ENCODE measurements around the gene HSDL1.

HSDL1 gene

GRCh38 chr16:84144859-84145639 is at the start of gene HSDL1, which contains the start of gene DNAAF1:
Gene HSDL1 (minus strand): TSS chr16:84145177. CDS start chr16:84131321, 13,856 bp downstream.
Gene DNAAF1 (plus strand): TSS chr16:84145308. CDS start chr16:84145441, 133 bp downstream.
- Mint-ChIP-seq H3K36me3 (ENCODE audit: low read depth) (peaks cover 9% of the 10 kb centered on the region), H3K9me3 (no peaks in the 10 kb centered on the region), H3K27ac (peak within 1 kb of the TSS; percentile 84), H3K4me1 (ENCODE audit: low read depth) (peaks cover 6% of the 10 kb centered on the region), H3K27me3 (peaks cover 24% of the 10 kb centered on the region), H3K4me3 (peak within 1 kb of the TSS; percentile 88)
- intact Hi-C loops (cut with micrococcal nuclease) = loop anchor here (2.0 kb wide), 2 partner anchors 28 to 42 kb away; partner anchors contain the start of genes MBTPS1 and TAF1C

- intact Hi-C loops (cut with micrococcal nuclease) = no loop called here
- H3K4me1 Mint-ChIP-seq (ENCODE audit: low read depth) = peaks cover 10% of the 10 kb centered on the region
These were observed 49.0 kb upstream of the HSDL1 start for GRCh38 chr16:84194018-84194417.

GRCh38 chr16:84193480-84193879 is 48.5 kb upstream of the HSDL1 start:
- H3K9me3 Mint-ChIP-seq = no peaks in the 10 kb centered on the region
- H3K36me3 Mint-ChIP-seq (ENCODE audit: low read depth) = no peaks in the 10 kb centered on the region
- no peak overlapping the region for H3K4me3 Mint-ChIP-seq
- intact Hi-C loops (cut with micrococcal nuclease) = no loop called here
- peaks cover 15% of the 10 kb centered on the region for H3K27me3 Mint-ChIP-seq
- peaks cover 8% of the 10 kb centered on the region for H3K4me1 Mint-ChIP-seq (ENCODE audit: low read depth)
- H3K27ac Mint-ChIP-seq = no peak overlapping the region

More at GRCh38 chr16:84194018-84194417, 49.0 kb upstream of the HSDL1 start:
- Mint-ChIP-seq H3K36me3 (ENCODE audit: low read depth) (no peaks in the 10 kb centered on the region), H3K4me3 (no peak overlapping the region), H3K9me3 (no peaks in the 10 kb centered on the region), H3K27me3 (peaks cover 15% of the 10 kb centered on the region), H3K27ac (no peak overlapping the region)

- no peak overlapping the region for H3K4me3 Mint-ChIP-seq
- H3K36me3 Mint-ChIP-seq (ENCODE audit: low read depth) = peaks cover 5% of the 10 kb centered on the region
- H3K27ac Mint-ChIP-seq = no peak overlapping the region
- peaks cover 12% of the 10 kb centered on the region for H3K4me1 Mint-ChIP-seq (ENCODE audit: low read depth)
- intact Hi-C loops (cut with micrococcal nuclease) = no loop called here
- H3K27me3 Mint-ChIP-seq = peaks cover 15% of the 10 kb centered on the region
- no peaks in the 10 kb centered on the region for H3K9me3 Mint-ChIP-seq
These were observed 46.5 kb upstream of the HSDL1 start for GRCh38 chr16:84191466-84191865.

GRCh38 chr16:84190731-84191388 is 45.9 kb upstream of the HSDL1 start, which contains the start of gene ADAD2:
Gene ADAD2 (plus strand): TSS chr16:84191157. CDS start chr16:84191231, 74 bp downstream.
- no peaks in the 10 kb centered on the region for H3K9me3 Mint-ChIP-seq
- peaks cover 17% of the 10 kb centered on the region for H3K4me1 Mint-ChIP-seq (ENCODE audit: low read depth)
- H3K4me3 Mint-ChIP-seq = no peak within 1 kb of the TSS
- no peak within 1 kb of the TSS for H3K27ac Mint-ChIP-seq
- H3K27me3 Mint-ChIP-seq = peaks cover 14% of the 10 kb centered on the region
- peaks cover 6% of the 10 kb centered on the region for H3K36me3 Mint-ChIP-seq (ENCODE audit: low read depth)
- intact Hi-C loops (cut with micrococcal nuclease) = no loop called here

- Mint-ChIP-seq H3K4me3 (peak within 1 kb of the TSS; percentile 95), H3K36me3 (ENCODE audit: low read depth) (peaks cover 42% of the 10 kb centered on the region), H3K27me3 (no peaks in the 10 kb centered on the region), H3K4me1 (ENCODE audit: low read depth) (peaks cover 25% of the 10 kb centered on the region), H3K9me3 (no peaks in the 10 kb centered on the region), H3K27ac (peak within 1 kb of the TSS; percentile 88)
- intact Hi-C loops (cut with micrococcal nuclease) = loop anchor here (2.0 kb wide), 3 partner anchors 42 to 218 kb away; partner anchors contain the start of genes DNAAF1, HSDL1, MBTPS1 and NECAB2
These were observed 41.9 kb upstream of the HSDL1 start, which contains the start of gene TAF1C for GRCh38 chr16:84186685-84187437. Gene TAF1C (minus strand): TSS chr16:84187057. CDS start chr16:84184988, 2,069 bp downstream.

GRCh38 chr16:84184775-84185174 is 39.8 kb upstream of the HSDL1 start:
- intact Hi-C loops (cut with micrococcal nuclease) = no loop called here
- H3K9me3 Mint-ChIP-seq = no peaks in the 10 kb centered on the region
- no peak overlapping the region for H3K27ac Mint-ChIP-seq
- no peak overlapping the region for H3K4me3 Mint-ChIP-seq
- peaks cover 25% of the 10 kb centered on the region for H3K4me1 Mint-ChIP-seq (ENCODE audit: low read depth)
- peaks cover 63% of the 10 kb centered on the region for H3K36me3 Mint-ChIP-seq (ENCODE audit: low read depth)
- no peaks in the 10 kb centered on the region for H3K27me3 Mint-ChIP-seq

- H3K27me3 Mint-ChIP-seq = no peaks in the 10 kb centered on the region
- H3K4me3 Mint-ChIP-seq = no peak overlapping the region
- no peak overlapping the region for H3K27ac Mint-ChIP-seq
- intact Hi-C loops (cut with micrococcal nuclease) = no loop called here
- peaks cover 70% of the 10 kb centered on the region for H3K36me3 Mint-ChIP-seq (ENCODE audit: low read depth)
- no peaks in the 10 kb centered on the region for H3K9me3 Mint-ChIP-seq
- peaks cover 25% of the 10 kb centered on the region for H3K4me1 Mint-ChIP-seq (ENCODE audit: low read depth)
These were observed 39.1 kb upstream of the HSDL1 start for GRCh38 chr16:84183911-84184591.

GRCh38 chr16:84183572-84183875 is 38.5 kb upstream of the HSDL1 start:
- Mint-ChIP-seq H3K4me1 (ENCODE audit: low read depth) (peaks cover 25% of the 10 kb centered on the region), H3K9me3 (no peaks in the 10 kb centered on the region), H3K36me3 (ENCODE audit: low read depth) (peaks cover 76% of the 10 kb centered on the region), H3K27ac (no peak overlapping the region), H3K4me3 (no peak overlapping the region), H3K27me3 (no peaks in the 10 kb centered on the region)
- intact Hi-C loops (cut with micrococcal nuclease) = no loop called here

GRCh38 chr16:84182680-84183571 is 37.9 kb upstream of the HSDL1 start:
- Mint-ChIP-seq H3K27ac (no peak overlapping the region), H3K36me3 (ENCODE audit: low read depth) (peaks cover 82% of the 10 kb centered on the region), H3K4me3 (no peak overlapping the region), H3K27me3 (no peaks in the 10 kb centered on the region), H3K9me3 (no peaks in the 10 kb centered on the region), H3K4me1 (ENCODE audit: low read depth) (peaks cover 25% of the 10 kb centered on the region)
- intact Hi-C loops (cut with micrococcal nuclease) = no loop called here

GRCh38 chr16:84182104-84182503 is 37.1 kb upstream of the HSDL1 start:
- Mint-ChIP-seq H3K4me1 (ENCODE audit: low read depth) (peaks cover 27% of the 10 kb centered on the region), H3K9me3 (no peaks in the 10 kb centered on the region), H3K4me3 (no peak overlapping the region), H3K36me3 (ENCODE audit: low read depth) (peaks cover 88% of the 10 kb centered on the region), H3K27me3 (no peaks in the 10 kb centered on the region), H3K27ac (no peak overlapping the region)
- intact Hi-C loops (cut with micrococcal nuclease) = no loop called here

- Mint-ChIP-seq H3K27ac (no peak overlapping the region), H3K4me1 (ENCODE audit: low read depth) (peaks cover 30% of the 10 kb centered on the region), H3K4me3 (no peak overlapping the region), H3K36me3 (ENCODE audit: low read depth) (peaks cover 82% of the 10 kb centered on the region), H3K27me3 (no peaks in the 10 kb centered on the region), H3K9me3 (no peaks in the 10 kb centered on the region)
- intact Hi-C loops (cut with micrococcal nuclease) = no loop called here
These were observed 36.4 kb upstream of the HSDL1 start for GRCh38 chr16:84181144-84181915.
